8988T (cell line): ENCODE measurements around the gene C5AR1.
"Not testable (repeated sequence)": the region's sequence is repeated elsewhere in the genome, so short reads cannot be mapped to it uniquely, and the experiment has no call there.

Experiments used
- DNase-seq: peaks from one replicate; pipeline ENCODE4 v3.0.0; 2011

The C5AR1 gene

GRCh38 chr19:47336765-47337718 is 27.4 kb downstream of the C5AR1 start:
- not testable (repeated sequence) for DNase-seq

- DNase-seq: no peak
Observed at GRCh38 chr19:47339196-47339880, 29.7 kb downstream of the C5AR1 start.

- DNase-seq: no peak
Observed at GRCh38 chr19:47340477-47341208, 31.0 kb downstream of the C5AR1 start.

GRCh38 chr19:47341734-47342133 is 32.1 kb downstream of the C5AR1 start:
- DNase-seq: no peak

GRCh38 chr19:47343194-47343802 is 33.6 kb downstream of the C5AR1 start:
- no peak for DNase-seq

- DNase-seq: no peak
Observed at GRCh38 chr19:47344425-47344824, 34.8 kb downstream of the C5AR1 start.

GRCh38 chr19:47346024-47346423 is 36.4 kb downstream of the C5AR1 start:
- not testable (repeated sequence) for DNase-seq

- peak; percentile 92 for DNase-seq
Observed at GRCh38 chr19:47348819-47349795, 39.4 kb downstream of the C5AR1 start, which contains the start of gene DHX34. DHX34 (plus strand) TSS chr19:47349315; CDS start chr19:47353031, 3,716 bp downstream.

- no peak for DNase-seq
Observed at GRCh38 chr19:47350630-47351029, 41.0 kb downstream of the C5AR1 start.

GRCh38 chr19:47351548-47351947 is 41.9 kb downstream of the C5AR1 start:
- DNase-seq: no peak

- DNase-seq: no peak
Observed at GRCh38 chr19:47352095-47352494, 42.4 kb downstream of the C5AR1 start.

GRCh38 chr19:47353307-47353712 is 43.6 kb downstream of the C5AR1 start:
- DNase-seq: no peak

GRCh38 chr19:47356900-47357299 is 47.2 kb downstream of the C5AR1 start:
- DNase-seq: no peak

GRCh38 chr19:47357788-47358680 is 48.4 kb downstream of the C5AR1 start:
- DNase-seq: no peak

GRCh38 chr19:47358936-47359335 is 49.3 kb downstream of the C5AR1 start:
- no peak for DNase-seq

- no peak for DNase-seq
Observed at GRCh38 chr19:47362321-47362720, 52.7 kb downstream of the C5AR1 start.

GRCh38 chr19:47363758-47364531 is 54.3 kb downstream of the C5AR1 start:
- DNase-seq: no peak

GRCh38 chr19:47365455-47365854 is 55.8 kb downstream of the C5AR1 start:
- not testable (repeated sequence) for DNase-seq

- no peak for DNase-seq
Observed at GRCh38 chr19:47370045-47370611, 60.5 kb downstream of the C5AR1 start.
